PC-9 (cell line): ENCODE measurements around the gene SLC25A21.

Experiments used
- EZH2 ChIP-seq: fragments of 200-600 bp; sonication (generic); IDR thresholded peaks from 2 replicates; pipeline ENCODE4 v1.8.0; 2017; ENCODE audit warnings: antibody characterized with exemption, low read depth
- TF ChIP-seq, protein P1 (sequence below): fragments of 200-600 bp; sonication (generic); conservative IDR thresholded peaks from 2 replicates; pipeline ENCODE4 v1.6.1; 2017; ENCODE audit warnings: mixed run types, antibody characterized with exemption, mild to moderate bottlenecking, moderate library complexity

DNA sequence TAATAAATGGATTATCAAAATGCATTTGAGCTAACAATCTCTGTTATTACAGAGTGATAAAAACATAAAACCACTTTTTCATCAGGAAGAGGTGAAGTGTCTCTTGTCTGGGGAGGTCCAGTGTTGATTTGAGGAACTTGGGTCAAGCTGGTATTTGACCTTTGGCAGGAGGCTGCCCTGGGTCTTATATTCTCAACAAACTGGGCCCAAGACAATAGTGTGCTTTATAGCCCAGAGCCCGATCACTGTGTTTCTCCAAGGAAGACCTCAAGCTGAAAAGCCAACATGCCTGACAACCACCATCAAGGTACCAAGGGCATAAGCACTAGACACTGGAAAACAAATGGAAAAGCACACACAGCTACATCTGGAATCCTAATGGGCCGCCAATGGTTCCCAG lies 137.0 kb downstream of the SLC25A21 start:
- TF ChIP-seq EZH2, result no peak
- TF ChIP-seq, protein P1, sequence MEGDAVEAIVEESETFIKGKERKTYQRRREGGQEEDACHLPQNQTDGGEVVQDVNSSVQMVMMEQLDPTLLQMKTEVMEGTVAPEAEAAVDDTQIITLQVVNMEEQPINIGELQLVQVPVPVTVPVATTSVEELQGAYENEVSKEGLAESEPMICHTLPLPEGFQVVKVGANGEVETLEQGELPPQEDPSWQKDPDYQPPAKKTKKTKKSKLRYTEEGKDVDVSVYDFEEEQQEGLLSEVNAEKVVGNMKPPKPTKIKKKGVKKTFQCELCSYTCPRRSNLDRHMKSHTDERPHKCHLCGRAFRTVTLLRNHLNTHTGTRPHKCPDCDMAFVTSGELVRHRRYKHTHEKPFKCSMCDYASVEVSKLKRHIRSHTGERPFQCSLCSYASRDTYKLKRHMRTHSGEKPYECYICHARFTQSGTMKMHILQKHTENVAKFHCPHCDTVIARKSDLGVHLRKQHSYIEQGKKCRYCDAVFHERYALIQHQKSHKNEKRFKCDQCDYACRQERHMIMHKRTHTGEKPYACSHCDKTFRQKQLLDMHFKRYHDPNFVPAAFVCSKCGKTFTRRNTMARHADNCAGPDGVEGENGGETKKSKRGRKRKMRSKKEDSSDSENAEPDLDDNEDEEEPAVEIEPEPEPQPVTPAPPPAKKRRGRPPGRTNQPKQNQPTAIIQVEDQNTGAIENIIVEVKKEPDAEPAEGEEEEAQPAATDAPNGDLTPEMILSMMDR, result no peak
